NT2/D1 (cell line): Measurements from ENCODE around the gene HOXD11.

Experiments used
- SUZ12 ChIP-seq: IDR thresholded peaks from 2 replicates; pipeline ENCODE4 v1.6.1; 2011; ENCODE audit not compliant: insufficient read length, insufficient read depth; ENCODE audit errors: extremely low read depth
- YY1 ChIP-seq: IDR thresholded peaks from 2 replicates; pipeline ENCODE4 v1.6.1; 2011; ENCODE audit not compliant: insufficient read length, insufficient read depth
- ZNF274 ChIP-seq: IDR thresholded peaks from 2 replicates; pipeline ENCODE4 v1.6.1; 2011; ENCODE audit warnings: mild to moderate bottlenecking, low read depth, low read length

GRCh38 chr2:176090862-176091261, 16.2 kb upstream of the HOXD11 start:
- TF ChIP-seq ZNF274 (no peak), YY1 (no peak), SUZ12 (no peak)
